ENCODE results near the gene LNPEP.

Gene LNPEP

GRCh38 chr5:97010606-97011005 lies 74.7 kb downstream of the LNPEP start:
- CTCF ChIA-PET: interaction anchor here (1.2 to 2.0 kb wide), 3 partner anchors 13 to 141 kb away, joined by 3 to 9 read pairs (median 3); partner anchors contain the start of gene LNPEP
- Histone ChIP-seq H3K27me3 (replicated peaks in 2 of 5; ENCODE audit: control insufficient read depth in 4 of 5, insufficient read depth in 5 of 5, low read length in 4 of 5) (no peaks in the 10 kb centered on the region), H3K27ac (ENCODE audit: insufficient read depth in 1 of 2, low read depth in 1 of 2, low read length in 2 of 2, poor library complexity in 1 of 2, severe bottlenecking in 2 of 2) (no peak overlapping the region), H3K4me1 (ENCODE audit: control extremely low read depth in 1 of 4, control insufficient read depth in 4 of 4, insufficient read depth in 4 of 4, low read length in 3 of 4) (peaks cover 0 to 18% (median 13%) of the 10 kb centered on the region in 4 experiments), H3K4me3 (ENCODE audit: control insufficient read depth in 1 of 7, extremely low read depth in 1 of 7, insufficient read depth in 4 of 7, low read depth in 2 of 7, low read length in 6 of 7) (no peak overlapping the region), H3K36me3 (ENCODE audit: control insufficient read depth in 4 of 4, insufficient read depth in 4 of 4, low read length in 3 of 4) (peaks cover 16 to 48% (median 28%) of the 10 kb centered on the region in 4 experiments), H3K9me3 (ENCODE audit: control extremely low read depth in 1 of 5, control insufficient read depth in 4 of 5, insufficient read depth in 2 of 5, low read depth in 1 of 5, low read length in 4 of 5) (no peaks in the 10 kb centered on the region)
- DNase-seq: no peak
- POLR2A ChIA-PET: no interaction called here
- WGBS (ENCODE audit: insufficient coverage): 90% methylated on average over 2 of the region's 3 CpGs

- WGBS (ENCODE audit: insufficient coverage): no CpG with 5 or more reads among the region's 2 CpGs
- H3K4me3 ChIP-seq (ENCODE audit: control insufficient read depth in 1 of 7, extremely low read depth in 1 of 7, insufficient read depth in 4 of 7, low read depth in 2 of 7, low read length in 6 of 7): no peak overlapping the region
- H3K36me3 ChIP-seq (ENCODE audit: control insufficient read depth in 4 of 4, insufficient read depth in 4 of 4, low read length in 3 of 4): peaks cover 20 to 53% (median 33%) of the 10 kb centered on the region in 4 experiments
- DNase-seq: no peak
- no peaks in the 10 kb centered on the region for H3K9me3 ChIP-seq (ENCODE audit: control extremely low read depth in 1 of 5, control insufficient read depth in 4 of 5, insufficient read depth in 2 of 5, low read depth in 1 of 5, low read length in 4 of 5)
- H3K27me3 ChIP-seq (replicated peaks in 2 of 5; ENCODE audit: control insufficient read depth in 4 of 5, insufficient read depth in 5 of 5, low read length in 4 of 5): no peaks in the 10 kb centered on the region
- ChIA-PET CTCF (interaction anchor here (0.7 to 2.0 kb wide), 5 partner anchors 14 to 266 kb away, joined by 3 to 9 read pairs (median 3); partner anchors contain the start of gene LNPEP), POLR2A (no interaction called here)
- H3K4me1 ChIP-seq (ENCODE audit: control extremely low read depth in 1 of 4, control insufficient read depth in 4 of 4, insufficient read depth in 4 of 4, low read length in 3 of 4): peaks cover 0 to 18% (median 13%) of the 10 kb centered on the region in 4 experiments
- H3K27ac ChIP-seq (ENCODE audit: insufficient read depth in 1 of 2, low read depth in 1 of 2, low read length in 2 of 2, poor library complexity in 1 of 2, severe bottlenecking in 2 of 2): no peak overlapping the region
Observed at GRCh38 chr5:97011567-97011966, 75.7 kb downstream of the LNPEP start.

- WGBS (ENCODE audit: insufficient coverage): 85% methylated on average over 4 of the region's 5 CpGs
- ChIA-PET POLR2A (interaction anchor here (0.6 kb wide), 1 partner anchor 95 kb away, joined by 3 read pairs; no protein-coding TSS in a partner anchor), CTCF (no interaction called here)
- no peaks in the 10 kb centered on the region for H3K27me3 ChIP-seq (replicated peaks in 2 of 5; ENCODE audit: control insufficient read depth in 4 of 5, insufficient read depth in 5 of 5, low read length in 4 of 5)
- H3K4me1 ChIP-seq (ENCODE audit: control extremely low read depth in 1 of 4, control insufficient read depth in 4 of 4, insufficient read depth in 4 of 4, low read length in 3 of 4): peaks cover 0 to 5% (median 1%) of the 10 kb centered on the region in 4 experiments
- H3K9me3 ChIP-seq (ENCODE audit: control extremely low read depth in 1 of 5, control insufficient read depth in 4 of 5, insufficient read depth in 2 of 5, low read depth in 1 of 5, low read length in 4 of 5): no peaks in the 10 kb centered on the region
- no peak for DNase-seq
- H3K4me3 ChIP-seq (ENCODE audit: control insufficient read depth in 1 of 7, extremely low read depth in 1 of 7, insufficient read depth in 4 of 7, low read depth in 2 of 7, low read length in 6 of 7): no peak overlapping the region
- H3K36me3 ChIP-seq (ENCODE audit: control insufficient read depth in 4 of 4, insufficient read depth in 4 of 4, low read length in 3 of 4): peaks cover 29 to 67% (median 49%) of the 10 kb centered on the region in 4 experiments
- H3K27ac ChIP-seq (ENCODE audit: insufficient read depth in 1 of 2, low read depth in 1 of 2, low read length in 2 of 2, poor library complexity in 1 of 2, severe bottlenecking in 2 of 2): no peak overlapping the region
Observed at GRCh38 chr5:97019435-97020117, 83.7 kb downstream of the LNPEP start.

- H3K9me3 ChIP-seq (ENCODE audit: control extremely low read depth in 1 of 5, control insufficient read depth in 4 of 5, insufficient read depth in 2 of 5, low read depth in 1 of 5, low read length in 4 of 5): no peaks in the 10 kb centered on the region
- no peak overlapping the region for H3K27ac ChIP-seq (ENCODE audit: insufficient read depth in 1 of 2, low read depth in 1 of 2, low read length in 2 of 2, poor library complexity in 1 of 2, severe bottlenecking in 2 of 2)
- H3K4me3 ChIP-seq (ENCODE audit: control insufficient read depth in 1 of 7, extremely low read depth in 1 of 7, insufficient read depth in 4 of 7, low read depth in 2 of 7, low read length in 6 of 7): no peak overlapping the region
- peaks cover 0 to 5% (median 1%) of the 10 kb centered on the region in 4 experiments for H3K4me1 ChIP-seq (ENCODE audit: control extremely low read depth in 1 of 4, control insufficient read depth in 4 of 4, insufficient read depth in 4 of 4, low read length in 3 of 4)
- ChIA-PET POLR2A (no interaction called here), CTCF (interaction anchor here (1.0 to 1.4 kb wide), 3 partner anchors 16 to 152 kb away, joined by 3 to 6 read pairs (median 5); no protein-coding TSS in a partner anchor)
- no peaks in the 10 kb centered on the region for H3K27me3 ChIP-seq (replicated peaks in 2 of 5; ENCODE audit: control insufficient read depth in 4 of 5, insufficient read depth in 5 of 5, low read length in 4 of 5)
- WGBS (ENCODE audit: insufficient coverage): 100% methylated on average over 1 of the region's 1 CpG
- H3K36me3 ChIP-seq (ENCODE audit: control insufficient read depth in 4 of 4, insufficient read depth in 4 of 4, low read length in 3 of 4): peaks cover 28 to 64% (median 42%) of the 10 kb centered on the region in 4 experiments
- no peak for DNase-seq
Observed at GRCh38 chr5:97021416-97021815, 85.5 kb downstream of the LNPEP start.

- H3K27me3 ChIP-seq (replicated peaks in 2 of 5; ENCODE audit: control insufficient read depth in 4 of 5, insufficient read depth in 5 of 5, low read length in 4 of 5): no peaks in the 10 kb centered on the region
- no peak overlapping the region for H3K27ac ChIP-seq (ENCODE audit: insufficient read depth in 1 of 2, low read depth in 1 of 2, low read length in 2 of 2, poor library complexity in 1 of 2, severe bottlenecking in 2 of 2)
- WGBS (ENCODE audit: insufficient coverage): no CpG with 5 or more reads among the region's 1 CpG
- H3K4me3 ChIP-seq (ENCODE audit: control insufficient read depth in 1 of 7, extremely low read depth in 1 of 7, insufficient read depth in 4 of 7, low read depth in 2 of 7, low read length in 6 of 7): no peak overlapping the region
- peak in 2 of 3 donors; percentile 45 to 53 for DNase-seq
- CTCF ChIA-PET: no interaction called here
- H3K36me3 ChIP-seq (ENCODE audit: control insufficient read depth in 4 of 4, insufficient read depth in 4 of 4, low read length in 3 of 4): peaks cover 25 to 63% (median 46%) of the 10 kb centered on the region in 4 experiments
- POLR2A ChIA-PET: no interaction called here
- peaks cover 0 to 5% (median 1%) of the 10 kb centered on the region in 4 experiments for H3K4me1 ChIP-seq (ENCODE audit: control extremely low read depth in 1 of 4, control insufficient read depth in 4 of 4, insufficient read depth in 4 of 4, low read length in 3 of 4)
- no peaks in the 10 kb centered on the region for H3K9me3 ChIP-seq (ENCODE audit: control extremely low read depth in 1 of 5, control insufficient read depth in 4 of 5, insufficient read depth in 2 of 5, low read depth in 1 of 5, low read length in 4 of 5)
Observed at GRCh38 chr5:97022898-97023297, 87.0 kb downstream of the LNPEP start.

- ChIA-PET CTCF (no interaction called here), POLR2A (no interaction called here)
- Histone ChIP-seq H3K27ac (ENCODE audit: insufficient read depth in 1 of 2, low read depth in 1 of 2, low read length in 2 of 2, poor library complexity in 1 of 2, severe bottlenecking in 2 of 2) (no peak overlapping the region), H3K27me3 (replicated peaks in 2 of 5; ENCODE audit: control insufficient read depth in 4 of 5, insufficient read depth in 5 of 5, low read length in 4 of 5) (no peaks in the 10 kb centered on the region), H3K4me1 (ENCODE audit: control extremely low read depth in 1 of 4, control insufficient read depth in 4 of 4, insufficient read depth in 4 of 4, low read length in 3 of 4) (peaks cover 0 to 5% (median 1%) of the 10 kb centered on the region in 4 experiments), H3K4me3 (ENCODE audit: control insufficient read depth in 1 of 7, extremely low read depth in 1 of 7, insufficient read depth in 4 of 7, low read depth in 2 of 7, low read length in 6 of 7) (no peak overlapping the region), H3K9me3 (ENCODE audit: control extremely low read depth in 1 of 5, control insufficient read depth in 4 of 5, insufficient read depth in 2 of 5, low read depth in 1 of 5, low read length in 4 of 5) (no peaks in the 10 kb centered on the region), H3K36me3 (ENCODE audit: control insufficient read depth in 4 of 4, insufficient read depth in 4 of 4, low read length in 3 of 4) (peaks cover 18 to 69% (median 35%) of the 10 kb centered on the region in 4 experiments)
- WGBS (ENCODE audit: insufficient coverage): 100% methylated on average over 5 of the region's 6 CpGs
- DNase-seq: no peak
Observed at GRCh38 chr5:97026721-97027120, 90.8 kb downstream of the LNPEP start.

GRCh38 chr5:97037819-97038218 lies 101.9 kb downstream of the LNPEP start:
- H3K9me3 ChIP-seq (ENCODE audit: control extremely low read depth in 1 of 5, control insufficient read depth in 4 of 5, insufficient read depth in 2 of 5, low read depth in 1 of 5, low read length in 4 of 5): no peaks in the 10 kb centered on the region
- WGBS (ENCODE audit: insufficient coverage): 93% methylated on average over 7 of the region's 7 CpGs
- H3K4me1 ChIP-seq (ENCODE audit: control extremely low read depth in 1 of 4, control insufficient read depth in 4 of 4, insufficient read depth in 4 of 4, low read length in 3 of 4): no peaks in the 10 kb centered on the region
- peaks cover 2 to 19% (median 5%) of the 10 kb centered on the region in 4 experiments for H3K36me3 ChIP-seq (ENCODE audit: control insufficient read depth in 4 of 4, insufficient read depth in 4 of 4, low read length in 3 of 4)
- no peaks in the 10 kb centered on the region for H3K27me3 ChIP-seq (replicated peaks in 2 of 5; ENCODE audit: control insufficient read depth in 4 of 5, insufficient read depth in 5 of 5, low read length in 4 of 5)
- POLR2A ChIA-PET: no interaction called here
- H3K4me3 ChIP-seq (ENCODE audit: control insufficient read depth in 1 of 7, extremely low read depth in 1 of 7, insufficient read depth in 4 of 7, low read depth in 2 of 7, low read length in 6 of 7): no peak overlapping the region
- H3K27ac ChIP-seq (ENCODE audit: insufficient read depth in 1 of 2, low read depth in 1 of 2, low read length in 2 of 2, poor library complexity in 1 of 2, severe bottlenecking in 2 of 2): no peak overlapping the region
- CTCF ChIA-PET: no interaction called here
- DNase-seq: no peak
